ENCODE results near the gene CDIP1. TPM values are rescaled to one million over a fixed set of nuclear protein-coding genes. Genes with fewer than 3 reads are reported as not detected.

CDIP1 gene
- total and polyA plus RNA-seq, 4 experiments from 2014 or later, result 10.2 to 21.1 (median 17.3) TPM

DNA sequence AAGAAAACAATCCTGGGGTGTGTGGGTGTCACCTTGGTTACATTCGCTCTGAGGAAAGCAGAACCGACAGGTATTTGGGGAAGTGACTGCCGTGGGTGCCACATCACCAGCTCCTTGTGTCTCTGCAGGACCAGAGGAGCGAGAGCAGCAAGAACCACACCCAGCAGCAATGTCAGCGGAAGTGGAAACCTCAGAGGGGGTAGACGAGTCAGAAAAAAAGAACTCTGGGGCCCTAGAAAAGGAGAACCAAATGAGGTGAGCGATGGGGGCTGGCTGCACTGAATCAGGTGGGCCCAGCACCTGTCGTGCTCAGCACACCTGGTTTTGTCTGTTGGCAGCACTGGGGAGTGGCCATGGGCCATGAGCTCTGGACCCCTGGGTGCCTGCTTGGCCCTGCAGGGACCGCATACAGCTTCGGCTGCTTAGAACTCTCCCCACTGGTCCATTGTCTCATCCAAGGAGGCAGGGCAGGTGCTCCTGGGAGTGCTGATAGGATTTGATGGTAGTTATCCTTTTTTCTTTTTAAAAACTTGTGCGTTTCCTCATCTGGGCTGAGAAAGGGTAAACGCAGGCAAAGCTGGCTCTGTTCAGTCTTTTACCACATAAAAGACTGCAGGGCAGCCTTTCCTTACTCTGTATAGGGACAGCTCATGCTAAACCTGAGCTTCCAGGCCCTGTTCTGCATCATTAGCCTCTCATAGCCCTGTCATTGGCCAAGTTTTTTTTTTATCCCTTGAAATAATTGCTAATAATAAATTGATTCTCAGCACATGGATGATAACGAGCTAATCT, 33.0 kb downstream of the CDIP1 start:
- H3K27me3 Mint-ChIP-seq, result no peaks in the 10 kb centered on the region
- Histone ChIP-seq H3K9me3 (ENCODE audit: control insufficient read depth in 1 of 2, low read length in 2 of 2) (no peaks in the 10 kb centered on the region), H3K36me3 (ENCODE audit: insufficient read depth, low read length) (peaks cover 37% of the 10 kb centered on the region), H3K4me3 (ENCODE audit: low read length in 2 of 2) (peak overlapping the region; percentile 57 to 74), H3K27me3 (ENCODE audit: insufficient read depth, low read length) (no peaks in the 10 kb centered on the region), H3K27ac (ENCODE audit: low read depth, low read length) (peak overlapping the region; percentile 77), H3K4me1 (ENCODE audit: insufficient read depth, low read length) (peaks cover 76% of the 10 kb centered on the region)
- H3K36me3 Mint-ChIP-seq, result peaks cover 33 to 50% of the 10 kb centered on the region in 2 donors
- H3K9me3 Mint-ChIP-seq, result no peaks in the 10 kb centered on the region
- ChIA-PET POLR2A (ENCODE audit: partially characterized antibody) (interaction anchor here (0.6 to 11.8 kb wide), 33 partner anchors 9 to 234 kb away, joined by 3 to 247 read pairs (median 5); partner anchors contain the start of genes CDIP1, CORO7, DNAJA3 and HMOX2), CTCF (ENCODE audit: partially characterized antibody) (interaction anchor here (0.7 to 13.3 kb wide), 22 partner anchors 9 to 119 kb away, joined by 3 to 343 read pairs (median 6); partner anchors contain the start of genes C16orf96, CDIP1, CORO7 and HMOX2)
- peak; percentile 85 to 94 (median 90) for DNase-seq
- intact Hi-C loops (cut with micrococcal nuclease), result loop anchor here (1.0 to 2.0 kb wide), 8 partner anchors 17 to 451 kb away; partner anchors contain the start of genes CDIP1, HMOX2 and MGRN1
- peaks cover 42 to 78% (median 63%) of the 10 kb centered on the region in 4 donors for H3K4me1 Mint-ChIP-seq
- peak overlapping the region; percentile 63 to 94 (median 84) for H3K4me3 Mint-ChIP-seq
- H3K27ac Mint-ChIP-seq, result peak overlapping the region; percentile 96 to 100 (median 99)

GRCh38 chr16:4501071-4501478, 37.5 kb downstream of the CDIP1 start:
- intact Hi-C loops (cut with micrococcal nuclease), result no loop called here
- Mint-ChIP-seq H3K36me3 (peaks cover 18 to 37% of the 10 kb centered on the region in 2 donors), H3K4me1 (peaks cover 63 to 94% (median 83%) of the 10 kb centered on the region in 4 donors), H3K4me3 (peak overlapping the region in 4 of 8 donors; percentile 29 to 67 (median 50)), H3K9me3 (no peaks in the 10 kb centered on the region), H3K27me3 (no peaks in the 10 kb centered on the region), H3K27ac (peak overlapping the region; percentile 90 to 97 (median 93))
- no peaks in the 10 kb centered on the region for H3K27me3 ChIP-seq (ENCODE audit: insufficient read depth, low read length)
- H3K4me3 ChIP-seq (ENCODE audit: low read length in 2 of 2), result no peak overlapping the region
- H3K4me1 ChIP-seq (ENCODE audit: insufficient read depth, low read length), result peaks cover 89% of the 10 kb centered on the region
- ChIA-PET CTCF (ENCODE audit: partially characterized antibody) (interaction anchor here (1.0 to 13.3 kb wide), 5 partner anchors 16 to 116 kb away, joined by 3 to 343 read pairs (median 3); partner anchors contain the start of genes HMOX2 and NMRAL1), POLR2A (ENCODE audit: partially characterized antibody) (interaction anchor here (0.8 to 11.8 kb wide), 9 partner anchors 9 to 116 kb away, joined by 3 to 247 read pairs (median 5); partner anchors contain the start of genes CORO7, HMOX2 and NMRAL1)
- no peaks in the 10 kb centered on the region for H3K9me3 ChIP-seq (ENCODE audit: control insufficient read depth in 1 of 2, low read length in 2 of 2)
- peaks cover 12% of the 10 kb centered on the region for H3K36me3 ChIP-seq (ENCODE audit: insufficient read depth, low read length)
- no peak overlapping the region for H3K27ac ChIP-seq (ENCODE audit: low read depth, low read length)
- no peak for DNase-seq

- Histone ChIP-seq H3K4me1 (ENCODE audit: insufficient read depth, low read length) (peaks cover 88% of the 10 kb centered on the region), H3K4me3 (ENCODE audit: low read length in 2 of 2) (no peak overlapping the region), H3K27ac (ENCODE audit: low read depth, low read length) (no peak overlapping the region), H3K9me3 (ENCODE audit: control insufficient read depth in 1 of 2, low read length in 2 of 2) (no peaks in the 10 kb centered on the region), H3K36me3 (ENCODE audit: insufficient read depth, low read length) (peaks cover 12% of the 10 kb centered on the region), H3K27me3 (ENCODE audit: insufficient read depth, low read length) (no peaks in the 10 kb centered on the region)
- Mint-ChIP-seq H3K4me1 (peaks cover 61 to 94% (median 82%) of the 10 kb centered on the region in 4 donors), H3K27ac (peak overlapping the region in 6 of 7 donors; percentile 82 to 97 (median 92)), H3K9me3 (no peaks in the 10 kb centered on the region), H3K36me3 (peaks cover 18 to 38% of the 10 kb centered on the region in 2 donors), H3K27me3 (no peaks in the 10 kb centered on the region), H3K4me3 (peak overlapping the region in 1 of 8 donors; percentile 1)
- POLR2A ChIA-PET (ENCODE audit: partially characterized antibody), result interaction anchor here (1.4 to 11.8 kb wide), 5 partner anchors 12 to 116 kb away, joined by 4 to 247 read pairs (median 5); partner anchors contain the start of genes HMOX2 and NMRAL1
- intact Hi-C loops (cut with micrococcal nuclease), result no loop called here
- DNase-seq, result no peak
- CTCF ChIA-PET (ENCODE audit: partially characterized antibody), result interaction anchor here (1.0 to 13.3 kb wide), 6 partner anchors 16 to 191 kb away, joined by 3 to 343 read pairs (median 3); partner anchors contain the start of genes HMOX2 and NMRAL1
These were observed 38.3 kb downstream of the CDIP1 start for GRCh38 chr16:4500272-4500671.

- H3K9me3 Mint-ChIP-seq, result no peaks in the 10 kb centered on the region
- peaks cover 62 to 96% (median 83%) of the 10 kb centered on the region in 4 donors for H3K4me1 Mint-ChIP-seq
- Histone ChIP-seq H3K9me3 (ENCODE audit: control insufficient read depth in 1 of 2, low read length in 2 of 2) (no peaks in the 10 kb centered on the region), H3K36me3 (ENCODE audit: insufficient read depth, low read length) (peaks cover 12% of the 10 kb centered on the region), H3K4me3 (ENCODE audit: low read length in 2 of 2) (no peak overlapping the region), H3K4me1 (ENCODE audit: insufficient read depth, low read length) (peaks cover 88% of the 10 kb centered on the region), H3K27ac (ENCODE audit: low read depth, low read length) (no peak overlapping the region), H3K27me3 (ENCODE audit: insufficient read depth, low read length) (no peaks in the 10 kb centered on the region)
- CTCF ChIA-PET (ENCODE audit: partially characterized antibody), result interaction anchor here (1.1 to 13.3 kb wide), 3 partner anchors 8 to 190 kb away, joined by 3 to 343 read pairs (median 3); partner anchors contain the start of genes HMOX2 and NMRAL1
- peaks cover 21 to 40% of the 10 kb centered on the region in 2 donors for H3K36me3 Mint-ChIP-seq
- H3K4me3 Mint-ChIP-seq, result peak overlapping the region in 3 of 8 donors; percentile 8 to 58 (median 46)
- intact Hi-C loops (cut with micrococcal nuclease), result no loop called here
- POLR2A ChIA-PET (ENCODE audit: partially characterized antibody), result interaction anchor here (0.7 to 11.8 kb wide), 3 partner anchors 11 to 22 kb away, joined by 3 to 247 read pairs (median 49); partner anchors contain the start of genes HMOX2 and NMRAL1
- H3K27ac Mint-ChIP-seq, result peak overlapping the region; percentile 80 to 97 (median 85)
- no peaks in the 10 kb centered on the region for H3K27me3 Mint-ChIP-seq
- DNase-seq, result no peak
These were observed 39.4 kb downstream of the CDIP1 start for GRCh38 chr16:4499196-4499555.

- H3K4me3 Mint-ChIP-seq, result peak overlapping the region in 3 of 8 donors; percentile 8 to 58 (median 46)
- H3K27me3 Mint-ChIP-seq, result no peaks in the 10 kb centered on the region
- no peak overlapping the region for H3K4me3 ChIP-seq (ENCODE audit: low read length in 2 of 2)
- H3K9me3 ChIP-seq (ENCODE audit: control insufficient read depth in 1 of 2, low read length in 2 of 2), result no peaks in the 10 kb centered on the region
- peaks cover 12% of the 10 kb centered on the region for H3K36me3 ChIP-seq (ENCODE audit: insufficient read depth, low read length)
- ChIA-PET CTCF (ENCODE audit: partially characterized antibody) (interaction anchor here (1.3 to 13.3 kb wide), 2 partner anchors 9 to 14 kb away, joined by 3 to 343 read pairs; partner anchors contain the start of genes HMOX2 and NMRAL1), POLR2A (ENCODE audit: partially characterized antibody) (interaction anchor here (5.0 to 11.8 kb wide), 2 partner anchors 11 to 22 kb away, joined by 49 to 247 read pairs; partner anchors contain the start of genes HMOX2 and NMRAL1)
- H3K36me3 Mint-ChIP-seq, result peaks cover 19 to 40% of the 10 kb centered on the region in 2 donors
- H3K27me3 ChIP-seq (ENCODE audit: insufficient read depth, low read length), result no peaks in the 10 kb centered on the region
- peaks cover 84% of the 10 kb centered on the region for H3K4me1 ChIP-seq (ENCODE audit: insufficient read depth, low read length)
- H3K27ac Mint-ChIP-seq, result peak overlapping the region; percentile 80 to 97 (median 85)
- no peaks in the 10 kb centered on the region for H3K9me3 Mint-ChIP-seq
- no peak for DNase-seq
- H3K27ac ChIP-seq (ENCODE audit: low read depth, low read length), result no peak overlapping the region
- H3K4me1 Mint-ChIP-seq, result peaks cover 60 to 96% (median 80%) of the 10 kb centered on the region in 4 donors
- intact Hi-C loops (cut with micrococcal nuclease), result no loop called here
These were observed 39.9 kb downstream of the CDIP1 start for GRCh38 chr16:4498546-4499195.

DNA sequence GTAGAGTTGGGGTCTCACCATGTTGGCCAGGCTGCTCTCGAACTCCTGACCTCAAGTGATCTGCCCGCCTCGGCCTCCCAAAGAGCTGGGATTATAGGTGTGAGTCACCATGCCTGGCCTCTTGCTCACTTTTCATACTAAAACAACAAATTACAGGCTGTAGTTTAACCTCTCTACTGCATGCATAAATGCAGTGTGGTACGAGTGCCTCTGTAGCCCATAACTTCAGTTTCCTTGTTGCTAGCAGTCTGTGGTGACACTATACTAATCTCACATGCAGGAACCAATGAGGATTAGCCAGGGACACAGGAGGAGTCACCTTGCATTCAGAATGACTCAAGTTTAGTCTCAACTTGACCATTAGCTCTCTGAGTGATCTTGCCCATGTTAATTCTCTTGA, 42.3 kb downstream of the CDIP1 start:
- Mint-ChIP-seq H3K27ac (peak overlapping the region in 5 of 7 donors; percentile 4 to 82 (median 13)), H3K36me3 (peaks cover 15 to 49% of the 10 kb centered on the region in 2 donors), H3K27me3 (no peaks in the 10 kb centered on the region), H3K4me3 (no peak overlapping the region), H3K9me3 (no peaks in the 10 kb centered on the region), H3K4me1 (peaks cover 56 to 86% (median 72%) of the 10 kb centered on the region in 4 donors)
- no peak overlapping the region for H3K4me3 ChIP-seq (ENCODE audit: low read length in 2 of 2)
- H3K27ac ChIP-seq (ENCODE audit: low read depth, low read length), result no peak overlapping the region
- DNase-seq, result no peak
- POLR2A ChIA-PET (ENCODE audit: partially characterized antibody), result interaction anchor here (1.1 to 1.3 kb wide), 2 partner anchors 9 to 20 kb away, joined by 3 to 5 read pairs; partner anchors contain the start of gene HMOX2
- CTCF ChIA-PET (ENCODE audit: partially characterized antibody), result interaction anchor here (1.2 to 1.3 kb wide), 2 partner anchors 11 to 18 kb away, joined by 3 to 4 read pairs; no protein-coding TSS in a partner anchor
- peaks cover 12% of the 10 kb centered on the region for H3K36me3 ChIP-seq (ENCODE audit: insufficient read depth, low read length)
- H3K27me3 ChIP-seq (ENCODE audit: insufficient read depth, low read length), result no peaks in the 10 kb centered on the region
- peaks cover 84% of the 10 kb centered on the region for H3K4me1 ChIP-seq (ENCODE audit: insufficient read depth, low read length)
- intact Hi-C loops (cut with micrococcal nuclease), result no loop called here
- no peaks in the 10 kb centered on the region for H3K9me3 ChIP-seq (ENCODE audit: control insufficient read depth in 1 of 2, low read length in 2 of 2)
